Measurements from ENCODE around the gene USP25. TPM values are rescaled to one million over a fixed set of nuclear protein-coding genes. Genes with fewer than 3 reads are reported as not detected.

Gene USP25
- total RNA-seq, 1 experiment from 2014 or later, result 33.6 TPM

DNA sequence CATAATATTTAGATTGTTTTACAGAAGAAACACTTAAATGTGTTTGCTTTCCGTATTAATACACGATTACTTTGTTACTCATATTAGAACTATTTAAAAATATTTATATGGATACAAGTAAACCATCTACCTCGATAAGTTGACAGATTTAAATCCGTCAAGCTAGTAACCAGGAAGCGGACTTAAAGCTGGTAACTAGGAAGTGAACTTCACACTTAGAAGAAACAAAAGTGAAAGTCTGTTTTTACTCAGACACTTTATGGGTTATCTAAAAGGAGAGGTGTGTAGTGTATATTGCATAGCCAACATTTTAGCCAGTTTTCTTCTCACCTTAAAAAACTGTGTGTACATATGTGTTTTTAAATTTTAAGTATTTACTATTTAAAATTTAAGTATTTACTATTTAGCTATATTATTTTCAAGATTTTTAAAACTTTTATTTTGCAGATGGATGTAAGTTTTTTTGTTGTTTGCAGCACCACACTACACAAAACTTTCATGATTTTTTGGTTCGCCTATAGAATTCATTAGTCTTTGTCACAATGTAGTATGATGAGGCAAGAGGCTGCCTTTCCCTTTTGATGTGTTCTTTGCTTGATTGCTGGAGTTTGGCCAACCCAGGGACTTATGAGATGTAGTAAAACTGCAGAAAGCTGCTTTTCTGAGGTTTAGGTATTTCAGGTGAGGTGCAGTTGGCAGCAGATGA lies 2.7 kb downstream of the USP25 start:
- no peaks in the 10 kb centered on the region for H3K27me3 ChIP-seq (ENCODE audit: insufficient read depth, low read length)
- H3K4me1 ChIP-seq (ENCODE audit: control insufficient read depth in 1 of 2, insufficient read depth in 2 of 2, low read length in 2 of 2), result peaks cover 28 to 32% of the 10 kb centered on the region in 2 experiments
- ATAC-seq (no peak), DNase-seq (ENCODE audit: low read depth, low spot score) (no peak)
- no peak overlapping the region for H3K9ac ChIP-seq (ENCODE audit: low read length)
- H3K9me2 ChIP-seq (ENCODE audit: insufficient read depth), result no peaks in the 10 kb centered on the region
- H3K27ac ChIP-seq (ENCODE audit: low read depth, low read length), result no peak overlapping the region
- ChIA-PET POLR2A (no interaction called here), RAD21 (ENCODE audit: low non-redundant PET in 1 of 2, low total read pairs in 2 of 2, uncharacterized antibody in 2 of 2, unreplicated experiment in 2 of 2) (no interaction called here), CTCF (no interaction called here)
- H3K4me2 ChIP-seq (ENCODE audit: low read length), result peak overlapping the region; percentile 73
- no peak overlapping the region for H2AFZ ChIP-seq (ENCODE audit: low read depth, low read length, poor library complexity, severe bottlenecking)
- H3K4me3 ChIP-seq (replicated peaks in 1 of 2; ENCODE audit: low read depth in 1 of 2, low read length in 2 of 2), result no peak overlapping the region; a peak in 1 of 4 replicates
- no TSS peak for BruUV-seq (replicated peaks)
- H3K36me3 ChIP-seq (ENCODE audit: control insufficient read depth in 1 of 2, insufficient read depth in 2 of 2, low read length in 2 of 2), result no peaks in the 10 kb centered on the region
- H3K79me2 ChIP-seq (ENCODE audit: insufficient read depth, low read length), result peaks cover 72% of the 10 kb centered on the region
- no peaks in the 10 kb centered on the region for H3K9me3 ChIP-seq (ENCODE audit: control insufficient read depth in 1 of 2, insufficient read depth in 1 of 2, low read depth in 1 of 2, low read length in 2 of 2)
- no peaks in the 10 kb centered on the region; the same call in 1 of the 2 replicates for H4K20me1 ChIP-seq (ENCODE audit: insufficient read depth)
- intact Hi-C loops (cut with micrococcal nuclease), result loop anchor here (10.0 kb wide), 1 partner anchor 92 kb away; no protein-coding TSS in a partner anchor
- no peak for TF ChIP-seq CEBPB (IDR thresholded peaks at IDR 0.05; ENCODE audit: low read depth)
- peak; percentile 24 for TF ChIP-seq TCF7L2 (IDR thresholded peaks at IDR 0.05; ENCODE audit: borderline replicate concordance, extremely low read depth, insufficient read depth, insufficient read length)

DNA sequence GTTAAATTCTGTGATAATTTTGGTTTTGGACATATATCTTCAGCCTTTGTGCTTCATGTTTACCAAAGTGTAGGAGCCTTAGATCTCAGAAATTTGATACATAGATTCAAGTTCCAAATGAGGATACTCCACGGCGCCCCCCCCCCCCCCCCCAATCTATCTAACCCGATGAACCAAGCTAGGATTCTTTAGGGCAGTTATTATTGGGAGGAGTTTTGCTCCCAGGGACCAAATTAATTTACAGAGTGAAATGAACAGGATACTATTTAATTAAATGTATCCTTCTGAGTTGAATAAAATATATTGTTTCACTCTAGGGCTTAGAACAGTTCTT lies 3.2 kb downstream of the USP25 start:
- Histone ChIP-seq H3K9ac (ENCODE audit: low read length) (no peak overlapping the region), H3K9me3 (ENCODE audit: control insufficient read depth in 1 of 2, insufficient read depth in 1 of 2, low read depth in 1 of 2, low read length in 2 of 2) (no peaks in the 10 kb centered on the region), H3K27me3 (ENCODE audit: insufficient read depth, low read length) (no peaks in the 10 kb centered on the region), H3K79me2 (ENCODE audit: insufficient read depth, low read length) (peaks cover 77% of the 10 kb centered on the region), H3K9me2 (ENCODE audit: insufficient read depth) (no peaks in the 10 kb centered on the region), H2AFZ (ENCODE audit: low read depth, low read length, poor library complexity, severe bottlenecking) (no peak overlapping the region), H3K4me3 (replicated peaks in 1 of 2; ENCODE audit: low read depth in 1 of 2, low read length in 2 of 2) (no peak overlapping the region), H3K4me2 (ENCODE audit: low read length) (peak overlapping the region; percentile 12; the same call in 1 of the 2 replicates), H3K27ac (ENCODE audit: low read depth, low read length) (no peak overlapping the region), H3K36me3 (ENCODE audit: control insufficient read depth in 1 of 2, insufficient read depth in 2 of 2, low read length in 2 of 2) (no peaks in the 10 kb centered on the region), H4K20me1 (ENCODE audit: insufficient read depth) (no peaks in the 10 kb centered on the region; the same call in 1 of the 2 replicates), H3K4me1 (ENCODE audit: control insufficient read depth in 1 of 2, insufficient read depth in 2 of 2, low read length in 2 of 2) (peaks cover 28 to 32% of the 10 kb centered on the region in 2 experiments)
- TF ChIP-seq ELF1 (IDR thresholded peaks at IDR 0.05; ENCODE audit: borderline replicate concordance, low read depth) (no peak), YY1 (IDR thresholded peaks at IDR 0.05; ENCODE audit: extremely low read depth, insufficient replicate concordance, low read depth, low read length) (no peak), ZFX (IDR thresholded peaks at IDR 0.05) (no peak), POLR2A (IDR thresholded peaks at IDR 0.05; ENCODE audit: borderline replicate concordance, extremely low read depth, insufficient read depth, insufficient read length) (no peak), TCF7L2 (IDR thresholded peaks at IDR 0.05; ENCODE audit: borderline replicate concordance, extremely low read depth, insufficient read depth, insufficient read length) (no peak), ZNF274 (IDR thresholded peaks at IDR 0.05; ENCODE audit: low read depth, low read length) (no peak), EGR1 (IDR thresholded peaks at IDR 0.05; ENCODE audit: low read depth) (no peak), FOSL1 (IDR thresholded peaks at IDR 0.05; ENCODE audit: low read depth) (no peak), SRF (IDR thresholded peaks at IDR 0.05; ENCODE audit: low read depth) (no peak)
- TF ChIP-seq, protein P1, sequence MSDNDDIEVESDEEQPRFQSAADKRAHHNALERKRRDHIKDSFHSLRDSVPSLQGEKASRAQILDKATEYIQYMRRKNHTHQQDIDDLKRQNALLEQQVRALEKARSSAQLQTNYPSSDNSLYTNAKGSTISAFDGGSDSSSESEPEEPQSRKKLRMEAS (IDR thresholded peaks at IDR 0.05), result no peak
- DNase-seq (ENCODE audit: low read depth, low spot score), result no peak
- ATAC-seq, result no peak
- intact Hi-C loops (cut with micrococcal nuclease), result loop anchor here (10.0 kb wide), 1 partner anchor 92 kb away; no protein-coding TSS in a partner anchor
- RAD21 ChIA-PET (ENCODE audit: low non-redundant PET in 1 of 2, low total read pairs in 2 of 2, uncharacterized antibody in 2 of 2, unreplicated experiment in 2 of 2), result no interaction called here
- no TSS peak for BruUV-seq (replicated peaks)
- POLR2A ChIA-PET, result no interaction called here
- CTCF ChIA-PET, result no interaction called here
